ENCODE data around the gene SEL1L3. TPM values are rescaled to one million over a fixed set of nuclear protein-coding genes. Genes with fewer than 3 reads are reported as not detected.

The SEL1L3 gene
- total RNA-seq, 4 donors from 2014 or later = 0.73 to 4.1 (median 2.2) TPM

- Histone ChIP-seq H3K36me3 (no peaks in the 10 kb centered on the region), H3K27ac (no peak overlapping the region), H3K9me3 (no peaks in the 10 kb centered on the region), H3K27me3 (no peaks in the 10 kb centered on the region), H3K4me1 (no peaks in the 10 kb centered on the region), H3K4me3 (no peak overlapping the region)
- intact Hi-C loops (cut with DNase I; ENCODE audit: low total_unique reads) = no loop called here
- ATAC-seq (no peak), DNase-seq (no peak)
- in situ Hi-C loops (cut with MboI; ENCODE audit: low sequenced_read_pairs in 4 of 4) = loop anchor here in 3 of 4 donors (25.0 kb wide), 3 partner anchors 508 to 1317 kb away; partner anchors contain the start of genes STIM2 (in 3 of the 3) and DHX15 (in 1 of the 3)
- no peak for TF ChIP-seq POLR2A (IDR thresholded peaks at IDR 0.05)
- no peak for TF ChIP-seq CTCF (IDR thresholded peaks at IDR 0.05 in 4 of 5, conservative IDR thresholded peaks at IDR 0.05 in 1 of 5)
Measured at GRCh38 chr4:25904748-25905082, 41.9 kb upstream of the SEL1L3 start.

- H3K36me3 ChIP-seq = no peaks in the 10 kb centered on the region
- no peak for TF ChIP-seq POLR2A (IDR thresholded peaks at IDR 0.05)
- TF ChIP-seq CTCF (IDR thresholded peaks at IDR 0.05 in 4 of 5, conservative IDR thresholded peaks at IDR 0.05 in 1 of 5) = no peak
- in situ Hi-C loops (cut with MboI; ENCODE audit: low sequenced_read_pairs in 4 of 4) (loop anchor here in 3 of 4 donors (25.0 kb wide), 3 partner anchors 508 to 1317 kb away; partner anchors contain the start of genes STIM2 (in 3 of the 3) and DHX15 (in 1 of the 3)), intact Hi-C loops (cut with DNase I; ENCODE audit: low total_unique reads) (no loop called here)
- no peak overlapping the region for H3K27ac ChIP-seq
- no peaks in the 10 kb centered on the region for H3K4me1 ChIP-seq
- ATAC-seq (no peak), DNase-seq (no peak)
- no peak overlapping the region for H3K4me3 ChIP-seq
- no peaks in the 10 kb centered on the region for H3K27me3 ChIP-seq
- no peaks in the 10 kb centered on the region for H3K9me3 ChIP-seq
Measured at GRCh38 chr4:25903900-25904747, 41.3 kb upstream of the SEL1L3 start.

GRCh38 chr4:25901030-25901430 is 38.2 kb upstream of the SEL1L3 start:
- Histone ChIP-seq H3K4me1 (no peaks in the 10 kb centered on the region), H3K27me3 (no peaks in the 10 kb centered on the region), H3K36me3 (no peaks in the 10 kb centered on the region), H3K4me3 (no peak overlapping the region), H3K27ac (no peak overlapping the region), H3K9me3 (no peaks in the 10 kb centered on the region)
- intact Hi-C loops (cut with DNase I; ENCODE audit: low total_unique reads) (no loop called here), in situ Hi-C loops (cut with MboI; ENCODE audit: low sequenced_read_pairs in 4 of 4) (loop anchor here in 3 of 4 donors (25.0 kb wide), 3 partner anchors 511 to 1314 kb away; partner anchors contain the start of genes STIM2 (in 3 of the 3) and DHX15 (in 1 of the 3))
- TF ChIP-seq CTCF (IDR thresholded peaks at IDR 0.05 in 4 of 5, conservative IDR thresholded peaks at IDR 0.05 in 1 of 5) = no peak
- TF ChIP-seq POLR2A (IDR thresholded peaks at IDR 0.05) = no peak
- ATAC-seq (no peak), DNase-seq (no peak)

- intact Hi-C loops (cut with DNase I; ENCODE audit: low total_unique reads) (no loop called here), in situ Hi-C loops (cut with MboI; ENCODE audit: low sequenced_read_pairs in 4 of 4) (loop anchor here in 3 of 4 donors (25.0 kb wide), 3 partner anchors 512 to 1313 kb away; partner anchors contain the start of genes STIM2 (in 3 of the 3) and DHX15 (in 1 of the 3))
- H3K4me1 ChIP-seq = no peaks in the 10 kb centered on the region
- no peak for TF ChIP-seq POLR2A (IDR thresholded peaks at IDR 0.05)
- TF ChIP-seq CTCF (IDR thresholded peaks at IDR 0.05 in 4 of 5, conservative IDR thresholded peaks at IDR 0.05 in 1 of 5) = no peak
- DNase-seq (no peak), ATAC-seq (no peak)
- no peak overlapping the region for H3K4me3 ChIP-seq
- no peaks in the 10 kb centered on the region for H3K9me3 ChIP-seq
- H3K36me3 ChIP-seq = no peaks in the 10 kb centered on the region
- no peak overlapping the region for H3K27ac ChIP-seq
- H3K27me3 ChIP-seq = no peaks in the 10 kb centered on the region
Measured at GRCh38 chr4:25900310-25900709, 37.5 kb upstream of the SEL1L3 start.

Data from gastrocnemius medialis (tissue), 4 donors.